K562 (cell line): ENCODE results near the gene CHRND. TPM values are rescaled to one million over a fixed set of nuclear protein-coding genes. Genes with fewer than 3 reads are reported as not detected.
A peak's percentile ranks its signal among the peaks of the same experiment; 100 is the strongest.

Experiments
- ATAC-seq: fragments of 200-7000 bp; cut with Tn5 transposase; 3 replicates; pipeline ENCODE4 v1.9.1; 2020; ENCODE audit warnings: moderate library complexity
- BruUV-seq: library from RNA; stranded (reverse); fragments of 400-500 nt; replicated peaks from 2 replicates; lab custom pipeline; 2021; lab: Mats Ljungman, UMichigan
- CTCF ChIA-PET: fragments of 300-600 bp; formaldehyde crosslinking; extraction: SDS; loops from one replicate; lab custom pipeline; 2021; ENCODE audit warnings: low intra/inter-chr PET ratio; lab: Yijun Ruan, JAX
- POLR2A ChIA-PET: fragments of 300-600, 350-650 bp; sonication (Branson Sonifier 250); formaldehyde crosslinking; extraction: SDS; loops from one replicate; lab custom pipeline; 2021; ENCODE audit warnings: antibody characterized with exemption, inconsistent platforms; lab: Yijun Ruan, JAX
- DNase-seq, 4 experiments: peaks; one replicate each; pipeline versions ENCODE4 v3.0.0 to v3.0.0-alpha.2; 2011 to 2018; ENCODE audit warnings: low spot score in 3 of 4, mixed read lengths in 3 of 4; ENCODE audit errors: extremely low read depth in 1 of 4
- FAIRE-seq: peaks from 2 replicates; lab custom pipeline; 2011; peaks lifted over from hg19 to GRCh38; lab: Jason Lieb, UNC
- H2AFZ ChIP-seq: 2 replicates; pipeline ENCODE4 v1.6.0; 2011; ENCODE audit warnings: low read depth, low read length, control low read depth, inconsistent platforms
- H3K27ac ChIP-seq: fragments of 200-600 bp; 3 replicates; pipeline ENCODE4 v1.8.0; 2011; ENCODE audit warnings: low read depth, mild to moderate bottlenecking, control low read depth, inconsistent platforms, low read length, moderate library complexity, mixed read lengths; ENCODE audit errors: extremely low read depth
- H3K27me3 ChIP-seq, 2 experiments: fragments of 300-600 bp in 1 of 2; 2 replicates in 1 of 2; 3 replicates in 1 of 2; pipeline versions ENCODE4 v1.6.0 to v1.8.0; 2011; ENCODE audit warnings: inconsistent platforms in 2 of 2, low read length in 2 of 2, mild to moderate bottlenecking in 1 of 2, mixed read lengths in 1 of 2, moderate library complexity in 1 of 2; ENCODE audit not compliant: control insufficient read depth in 2 of 2, insufficient read depth in 2 of 2
- H3K36me3 ChIP-seq: fragments of 300-600 bp; 3 replicates; pipeline ENCODE4 v1.8.0; 2011; ENCODE audit warnings: mild to moderate bottlenecking, low read length, inconsistent platforms; ENCODE audit not compliant: control insufficient read depth, insufficient read depth
- H3K4me1 ChIP-seq, 2 experiments: fragments of 200-600 bp in 1 of 2; replicated peaks in 1 of 2; 2 replicates in 1 of 2; 3 replicates in 1 of 2; pipeline versions ENCODE4 v1.5.1 to v1.8.0; 2011; ENCODE audit warnings: inconsistent platforms in 2 of 2, low read length in 2 of 2, mild to moderate bottlenecking in 1 of 2, mixed read lengths in 1 of 2, moderate library complexity in 1 of 2; ENCODE audit not compliant: control insufficient read depth in 2 of 2, insufficient read depth in 2 of 2
- H3K4me2 ChIP-seq: 2 replicates; pipeline ENCODE4 v1.6.1; 2011; ENCODE audit warnings: low read length, control low read depth, inconsistent platforms, mixed read lengths; ENCODE audit not compliant: insufficient read depth
- H3K4me3 ChIP-seq: fragments of 200-600 bp; sonication (generic), shearing (Covaris generic); 2 replicates; pipeline ENCODE4 v1.5.1; 2016; ENCODE audit warnings: control low read depth, inconsistent platforms
- H3K79me2 ChIP-seq: fragments of 200-600 bp; 3 replicates; pipeline ENCODE4 v1.8.0; 2011; ENCODE audit warnings: low read length, inconsistent platforms; ENCODE audit not compliant: control insufficient read depth, insufficient read depth
- H3K9ac ChIP-seq, 2 experiments: 2 replicates each; pipeline versions ENCODE4 v1.6.0 to v1.6.1; 2011; ENCODE audit warnings: low read depth in 2 of 2, low read length in 2 of 2, control low read depth in 1 of 2, inconsistent platforms in 1 of 2, mild to moderate bottlenecking in 1 of 2, mixed read lengths in 1 of 2; ENCODE audit not compliant: insufficient read depth in 1 of 2
- H3K9me1 ChIP-seq: one replicate; pipeline ENCODE4 v1.6.0; 2011; ENCODE audit warnings: inconsistent platforms, mild to moderate bottlenecking, low read length, moderate library complexity; ENCODE audit not compliant: control insufficient read depth, insufficient read depth
- H3K9me3 ChIP-seq: replicated peaks from 2 replicates; pipeline ENCODE4 v1.5.1; 2011; ENCODE audit warnings: low read depth, low read length, inconsistent platforms; ENCODE audit not compliant: control insufficient read depth, insufficient read depth
- H4K20me1 ChIP-seq: replicated peaks from 2 replicates; pipeline ENCODE4 v1.6.1; 2011; ENCODE audit warnings: low read length, inconsistent platforms, mixed read lengths; ENCODE audit not compliant: control insufficient read depth, insufficient read depth
- CBX3 ChIP-seq, 2 experiments: IDR thresholded peaks; 1 replicate in 1 of 2; 2 replicates in 1 of 2; pipeline ENCODE4 v1.6.1; 2012; ENCODE audit warnings: inconsistent platforms in 2 of 2, low read length in 2 of 2, borderline replicate concordance in 1 of 2, control low read depth in 1 of 2
- RAD21 ChIP-seq, 2 experiments: fragments of 250-450 bp in 1 of 2; fragments of 450-650 bp in 1 of 2; sonication (Bioruptor Pico) in 1 of 2; formaldehyde crosslinking in 1 of 2; IDR thresholded peaks in 1 of 2; conservative IDR thresholded peaks in 1 of 2; 2 replicates each; pipeline versions ENCODE4 v1.4.0 to v1.8.0; 2020 to 2022; ENCODE audit warnings: mild to moderate bottlenecking in 2 of 2, moderate library complexity in 1 of 2
- WGBS: fragments of 100-300 bp; shearing (Covaris generic); methylation state at CpG from one replicate; pipeline ENCODE4 v1.1.6; 2016; ENCODE audit warnings: low coverage, mixed read lengths; ENCODE audit not compliant: insufficient coverage; ENCODE audit errors: missing lambda C conversion rate; 5-methylcytosine and 5-hydroxymethylcytosine counted together
- in situ Hi-C: fragments of 300-500 bp; cut with MboI; formaldehyde crosslinking; loops from 4 replicates; pipeline ENCODE4 v1.15.0; 2018; ENCODE audit warnings: inconsistent platforms, mixed read lengths
- intact Hi-C: fragments of 100-400 bp; cut with micrococcal nuclease; formaldehyde crosslinking; loops from 2 replicates; pipeline ENCODE4 v1.14.2; 2022
- polyA plus RNA-seq, 8 experiments: library from polyadenylated mRNA; depleted of rRNA in 4 of 8; stranded (reverse) in 5 of 8; unstranded in 3 of 8; fragments of >200 nt; fragmentation: Nextera tagmentation in 2 of 8; fragmentation: Illumina TruSeq in 1 of 8; extraction: Ambion mirVana in 2 of 8; extraction: Trizol in 1 of 8; gene quantifications; 2 replicates each; pipeline versions ENCODE4 v1.2.1 to v1.2.3, GENCODE V29; 2011 to 2014; ENCODE audit warnings: inconsistent platforms in 1 of 8, missing spikeins in 1 of 8
- total RNA-seq, 7 experiments: library from RNA; depleted of rRNA in 6 of 7; stranded (reverse); fragments of >200 nt in 6 of 7; fragmentation: Illumina TruSeq in 2 of 7; extraction: Trizol in 2 of 7; gene quantifications; 2 replicates each; pipeline versions ENCODE4 v1.2.1 to v1.2.3, GENCODE V29; 2011 to 2021; ENCODE audit warnings: low replicate concordance in 1 of 7
- TF ChIP-seq, protein P1 (sequence below), 2 experiments: fragments of 250-450 bp in 1 of 2; fragments of 450-650 bp in 1 of 2; sonication (Bioruptor Pico) in 1 of 2; IDR thresholded peaks; 2 replicates each; pipeline versions ENCODE4 v1.6.1 to v1.8.0; 2016 to 2021; ENCODE audit warnings: mild to moderate bottlenecking in 2 of 2, moderate library complexity in 2 of 2, missing compliant biosample characterization in 1 of 2, missing genetic modification characterization in 1 of 2

The CHRND gene
- total and polyA plus RNA-seq, 9 of the 15 experiments (the other 6 are each of a cell fraction or from before 2014, with no cell fraction given), result not detected

DNA sequence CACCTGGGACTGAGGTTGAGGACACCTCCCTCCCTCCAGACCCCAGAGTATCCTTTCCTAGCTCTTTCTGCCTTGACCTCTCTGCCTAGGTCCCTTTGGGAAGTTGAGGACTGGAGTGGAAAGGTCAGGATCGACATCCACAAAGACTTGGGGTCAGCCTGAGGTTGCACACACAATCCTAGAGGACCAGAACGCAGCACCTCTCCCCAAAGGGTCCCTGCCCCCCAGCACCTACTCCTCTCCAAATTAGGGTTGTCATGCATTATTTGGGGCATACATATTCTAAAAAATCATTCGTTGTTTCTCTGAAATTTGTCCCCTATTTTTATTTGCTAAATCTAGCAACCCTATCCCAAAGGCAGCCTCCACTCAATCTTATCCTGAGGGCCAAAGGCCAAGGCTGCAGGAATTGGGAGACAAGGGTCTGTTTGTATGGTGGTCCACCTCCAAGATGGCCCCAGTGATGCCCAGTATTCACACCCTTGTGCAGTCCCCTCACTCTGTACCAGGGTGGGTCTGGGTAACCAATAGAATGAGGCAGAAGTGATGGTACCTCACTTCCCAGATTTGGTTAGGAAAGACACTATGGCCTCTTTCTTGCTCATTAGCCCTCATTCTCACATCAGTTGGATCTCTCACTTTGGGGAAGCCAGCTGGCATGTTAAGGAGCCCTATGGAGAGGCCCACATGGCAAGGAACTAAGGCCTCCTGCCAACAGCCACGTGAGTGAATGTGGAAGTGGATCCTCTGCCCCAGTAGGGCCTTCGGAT lies 10.0 kb downstream of the CHRND start:
- H4K20me1 ChIP-seq, result no peaks in the 10 kb centered on the region
- ATAC-seq, result no peak
- WGBS, result 5% methylated on average over 5 of the region's 5 CpGs
- ChIA-PET CTCF (no interaction called here), POLR2A (no interaction called here)
- H3K4me3 ChIP-seq, result no peak overlapping the region
- intact Hi-C loops (no loop called here), in situ Hi-C loops (no loop called here)
- FAIRE-seq, result no peak
- H3K27ac ChIP-seq, result no peak overlapping the region
- no peaks in the 10 kb centered on the region for H3K9me1 ChIP-seq
- H3K9ac ChIP-seq, result no peak overlapping the region
- BruUV-seq, result no TSS peak
- H3K36me3 ChIP-seq, result no peaks in the 10 kb centered on the region
- peaks cover 0 to 4% of the 10 kb centered on the region in 2 experiments; a peak in 1 of 5 replicates for H3K27me3 ChIP-seq
- no peaks in the 10 kb centered on the region for H3K79me2 ChIP-seq
- no peak for DNase-seq
- TF ChIP-seq RAD21 (CRISPR knock-in tag; conservative IDR thresholded peaks at IDR 0.05 in 1 of 2, IDR thresholded peaks at IDR 0.05 in 1 of 2), result no peak
- TF ChIP-seq, protein P1, sequence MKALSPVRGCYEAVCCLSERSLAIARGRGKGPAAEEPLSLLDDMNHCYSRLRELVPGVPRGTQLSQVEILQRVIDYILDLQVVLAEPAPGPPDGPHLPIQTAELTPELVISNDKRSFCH (CRISPR knock-in tag; IDR thresholded peaks at IDR 0.05), result no peak
- TF ChIP-seq, protein P1 (tag; IDR thresholded peaks at IDR 0.05), result no peak
- 0 out of 3 replicates have a peak, but pooled peaks of 1 of the 2 experiments have one; percentile 45 for TF ChIP-seq CBX3 (IDR thresholded peaks at IDR 0.05; ENCODE audit: borderline replicate concordance in 1 of 2, low read length in 2 of 2)
- peaks cover 0 to 21% of the 10 kb centered on the region in 2 experiments; a peak in 2 of 5 replicates for H3K4me1 ChIP-seq
- H2AFZ ChIP-seq, result no peak overlapping the region
- H3K9me3 ChIP-seq, result no peaks in the 10 kb centered on the region
- no peak overlapping the region for H3K4me2 ChIP-seq
